Esophagus muscularis mucosa (tissue), 4 donors: ENCODE results near the gene CTSH.

ENCODE experiments used
- EP300 ChIP-seq: sonication (generic); formaldehyde crosslinking; IDR thresholded peaks from one replicate; pipeline ENCODE4 v1.6.1; 2017; ENCODE audit warnings: antibody characterized with exemption
- POLR2A ChIP-seq: fragments of 450-650 bp; IDR thresholded peaks from one replicate; pipeline ENCODE4 v1.6.1; 2017; ENCODE audit warnings: antibody characterized with exemption, moderate library complexity, mild to moderate bottlenecking, low read depth
- POLR2AphosphoS5 ChIP-seq, 2 donors: sonication (generic); formaldehyde crosslinking; IDR thresholded peaks; one replicate each; pipeline ENCODE4 v1.6.1; 2017; ENCODE audit warnings: antibody characterized with exemption in 2 of 2
- TF ChIP-seq, protein P1 (sequence below), 3 experiments: fragments of 200-600 bp in 2 of 3; fragments of 450-650 bp in 1 of 3; sonication (generic) in 2 of 3; IDR thresholded peaks; one replicate each; pipeline ENCODE4 v1.5.1; 2017 to 2019; ENCODE audit warnings: antibody characterized with exemption in 3 of 3, mild to moderate bottlenecking in 2 of 3, moderate library complexity in 1 of 3

DNA sequence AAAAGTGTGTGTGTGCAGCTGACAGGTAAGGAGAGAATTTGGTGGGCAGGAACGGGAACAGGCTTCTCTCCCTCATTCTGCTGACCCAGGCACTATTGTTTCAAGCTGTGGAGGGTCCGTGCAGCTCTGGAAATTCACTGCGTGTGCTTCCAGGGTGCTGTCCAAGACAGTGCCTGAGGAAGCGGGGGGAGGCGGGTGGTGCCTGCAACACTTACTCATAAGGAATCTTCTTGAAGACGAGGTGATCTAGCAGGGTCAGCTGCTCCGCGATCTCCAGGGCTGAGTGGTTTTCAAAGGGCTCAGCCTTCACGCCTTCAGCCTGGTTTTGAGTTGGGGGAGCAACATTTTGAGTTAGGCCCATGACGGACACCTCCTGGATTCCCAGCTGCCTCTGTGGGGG lies 46.6 kb upstream of the CTSH start:
- TF ChIP-seq POLR2AphosphoS5 (IDR thresholded peaks at IDR 0.05) (no peak), EP300 (no peak), POLR2A (no peak)
- TF ChIP-seq, protein P1, sequence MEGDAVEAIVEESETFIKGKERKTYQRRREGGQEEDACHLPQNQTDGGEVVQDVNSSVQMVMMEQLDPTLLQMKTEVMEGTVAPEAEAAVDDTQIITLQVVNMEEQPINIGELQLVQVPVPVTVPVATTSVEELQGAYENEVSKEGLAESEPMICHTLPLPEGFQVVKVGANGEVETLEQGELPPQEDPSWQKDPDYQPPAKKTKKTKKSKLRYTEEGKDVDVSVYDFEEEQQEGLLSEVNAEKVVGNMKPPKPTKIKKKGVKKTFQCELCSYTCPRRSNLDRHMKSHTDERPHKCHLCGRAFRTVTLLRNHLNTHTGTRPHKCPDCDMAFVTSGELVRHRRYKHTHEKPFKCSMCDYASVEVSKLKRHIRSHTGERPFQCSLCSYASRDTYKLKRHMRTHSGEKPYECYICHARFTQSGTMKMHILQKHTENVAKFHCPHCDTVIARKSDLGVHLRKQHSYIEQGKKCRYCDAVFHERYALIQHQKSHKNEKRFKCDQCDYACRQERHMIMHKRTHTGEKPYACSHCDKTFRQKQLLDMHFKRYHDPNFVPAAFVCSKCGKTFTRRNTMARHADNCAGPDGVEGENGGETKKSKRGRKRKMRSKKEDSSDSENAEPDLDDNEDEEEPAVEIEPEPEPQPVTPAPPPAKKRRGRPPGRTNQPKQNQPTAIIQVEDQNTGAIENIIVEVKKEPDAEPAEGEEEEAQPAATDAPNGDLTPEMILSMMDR (IDR thresholded peaks at IDR 0.05) = no peak
